Ishikawa (cell line): Measurements from ENCODE around the gene CCNL1.
A peak's percentile ranks its signal among the peaks of the same experiment; 100 is the strongest.

Experiments
- CEBPB ChIP-seq: IDR thresholded peaks from 2 replicates; pipeline ENCODE4 v1.6.1; 2012
- CREB1 ChIP-seq: IDR thresholded peaks from 2 replicates; pipeline ENCODE4 v1.6.1; 2012; ENCODE audit warnings: low read depth
- EGR1 ChIP-seq: IDR thresholded peaks from 2 replicates; pipeline ENCODE4 v1.6.1; 2012
- EP300 ChIP-seq: IDR thresholded peaks from 2 replicates; pipeline ENCODE4 v1.6.1; 2012; ENCODE audit warnings: borderline replicate concordance
- FOXM1 ChIP-seq: IDR thresholded peaks from 2 replicates; pipeline ENCODE4 v1.6.1; 2012; ENCODE audit warnings: low read depth, borderline replicate concordance
- NFIC ChIP-seq: IDR thresholded peaks from 2 replicates; pipeline ENCODE4 v1.6.1; 2012
- RAD21 ChIP-seq: IDR thresholded peaks from 2 replicates; pipeline ENCODE4 v1.6.1; 2012; ENCODE audit warnings: low read depth
- TAF1 ChIP-seq: IDR thresholded peaks from 2 replicates; pipeline ENCODE4 v1.6.1; 2012; ENCODE audit warnings: low read depth, mild to moderate bottlenecking
- TCF12 ChIP-seq: IDR thresholded peaks from 2 replicates; pipeline ENCODE4 v1.6.1; 2012; ENCODE audit warnings: low read depth
- TEAD4 ChIP-seq: IDR thresholded peaks from 2 replicates; pipeline ENCODE4 v1.6.1; 2012
- YY1 ChIP-seq: IDR thresholded peaks from 2 replicates; pipeline ENCODE4 v1.6.1; 2012; ENCODE audit warnings: low read depth
- ZBTB7A ChIP-seq: IDR thresholded peaks from 2 replicates; pipeline ENCODE4 v1.6.1; 2012; ENCODE audit warnings: low read depth
- TF ChIP-seq, protein P1 (sequence below): IDR thresholded peaks from 2 replicates; pipeline ENCODE4 v1.6.1; 2012
- TF ChIP-seq, protein P2 (sequence below): IDR thresholded peaks from 2 replicates; pipeline ENCODE4 v1.6.1; 2012
- TF ChIP-seq, protein P3 (sequence below): IDR thresholded peaks from 2 replicates; pipeline ENCODE4 v1.6.1; 2012; ENCODE audit warnings: low read depth, mild to moderate bottlenecking

Gene CCNL1

DNA sequence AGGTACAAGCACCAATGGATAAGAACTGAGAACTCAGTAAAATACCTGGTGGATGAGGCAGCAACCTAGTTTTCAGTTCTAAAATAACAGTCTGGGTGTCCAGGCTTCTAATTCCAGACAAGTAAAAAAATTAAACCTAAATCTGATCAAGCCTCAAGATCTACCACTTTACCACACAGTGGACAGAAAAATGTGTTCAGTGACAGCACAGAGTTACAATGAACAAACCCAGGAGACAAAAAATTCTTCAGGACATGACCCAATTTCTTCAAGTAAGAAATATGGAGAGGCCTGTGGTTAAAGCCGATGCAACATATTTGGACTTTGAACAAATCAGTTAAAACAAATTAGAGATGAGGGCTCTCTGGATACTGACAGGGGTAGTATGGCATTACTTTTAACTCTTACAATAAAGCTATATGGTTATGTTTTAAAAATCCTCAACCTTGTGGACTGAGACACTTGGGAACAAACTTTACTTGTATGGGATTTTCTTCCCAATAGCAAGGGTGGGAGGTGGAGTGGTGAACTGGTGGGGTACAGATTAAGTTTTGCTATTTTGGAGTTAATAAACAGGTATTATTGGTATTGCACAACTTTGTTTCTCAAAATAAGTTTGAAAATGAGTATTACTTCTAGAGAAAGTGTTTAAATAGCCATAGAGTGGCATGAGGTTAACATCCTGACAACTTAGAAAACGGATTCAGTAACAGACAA is 14.2 kb downstream of the CCNL1 start:
- TF ChIP-seq, protein P1, sequence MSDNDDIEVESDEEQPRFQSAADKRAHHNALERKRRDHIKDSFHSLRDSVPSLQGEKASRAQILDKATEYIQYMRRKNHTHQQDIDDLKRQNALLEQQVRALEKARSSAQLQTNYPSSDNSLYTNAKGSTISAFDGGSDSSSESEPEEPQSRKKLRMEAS, result no peak
- TF ChIP-seq CREB1, result no peak
- TF ChIP-seq, protein P2, sequence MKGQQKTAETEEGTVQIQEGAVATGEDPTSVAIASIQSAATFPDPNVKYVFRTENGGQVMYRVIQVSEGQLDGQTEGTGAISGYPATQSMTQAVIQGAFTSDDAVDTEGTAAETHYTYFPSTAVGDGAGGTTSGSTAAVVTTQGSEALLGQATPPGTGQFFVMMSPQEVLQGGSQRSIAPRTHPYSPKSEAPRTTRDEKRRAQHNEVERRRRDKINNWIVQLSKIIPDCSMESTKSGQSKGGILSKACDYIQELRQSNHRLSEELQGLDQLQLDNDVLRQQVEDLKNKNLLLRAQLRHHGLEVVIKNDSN, result no peak
- no peak for TF ChIP-seq EGR1
- no peak for TF ChIP-seq FOXM1
- TF ChIP-seq EP300, result no peak
- TF ChIP-seq NFIC, result no peak
- TF ChIP-seq RAD21, result no peak
- TF ChIP-seq YY1, result no peak
- TF ChIP-seq TAF1, result no peak
- no peak for TF ChIP-seq TEAD4
- no peak for TF ChIP-seq ZBTB7A
- TF ChIP-seq, protein P3, sequence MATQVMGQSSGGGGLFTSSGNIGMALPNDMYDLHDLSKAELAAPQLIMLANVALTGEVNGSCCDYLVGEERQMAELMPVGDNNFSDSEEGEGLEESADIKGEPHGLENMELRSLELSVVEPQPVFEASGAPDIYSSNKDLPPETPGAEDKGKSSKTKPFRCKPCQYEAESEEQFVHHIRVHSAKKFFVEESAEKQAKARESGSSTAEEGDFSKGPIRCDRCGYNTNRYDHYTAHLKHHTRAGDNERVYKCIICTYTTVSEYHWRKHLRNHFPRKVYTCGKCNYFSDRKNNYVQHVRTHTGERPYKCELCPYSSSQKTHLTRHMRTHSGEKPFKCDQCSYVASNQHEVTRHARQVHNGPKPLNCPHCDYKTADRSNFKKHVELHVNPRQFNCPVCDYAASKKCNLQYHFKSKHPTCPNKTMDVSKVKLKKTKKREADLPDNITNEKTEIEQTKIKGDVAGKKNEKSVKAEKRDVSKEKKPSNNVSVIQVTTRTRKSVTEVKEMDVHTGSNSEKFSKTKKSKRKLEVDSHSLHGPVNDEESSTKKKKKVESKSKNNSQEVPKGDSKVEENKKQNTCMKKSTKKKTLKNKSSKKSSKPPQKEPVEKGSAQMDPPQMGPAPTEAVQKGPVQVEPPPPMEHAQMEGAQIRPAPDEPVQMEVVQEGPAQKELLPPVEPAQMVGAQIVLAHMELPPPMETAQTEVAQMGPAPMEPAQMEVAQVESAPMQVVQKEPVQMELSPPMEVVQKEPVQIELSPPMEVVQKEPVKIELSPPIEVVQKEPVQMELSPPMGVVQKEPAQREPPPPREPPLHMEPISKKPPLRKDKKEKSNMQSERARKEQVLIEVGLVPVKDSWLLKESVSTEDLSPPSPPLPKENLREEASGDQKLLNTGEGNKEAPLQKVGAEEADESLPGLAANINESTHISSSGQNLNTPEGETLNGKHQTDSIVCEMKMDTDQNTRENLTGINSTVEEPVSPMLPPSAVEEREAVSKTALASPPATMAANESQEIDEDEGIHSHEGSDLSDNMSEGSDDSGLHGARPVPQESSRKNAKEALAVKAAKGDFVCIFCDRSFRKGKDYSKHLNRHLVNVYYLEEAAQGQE, result no peak

DNA sequence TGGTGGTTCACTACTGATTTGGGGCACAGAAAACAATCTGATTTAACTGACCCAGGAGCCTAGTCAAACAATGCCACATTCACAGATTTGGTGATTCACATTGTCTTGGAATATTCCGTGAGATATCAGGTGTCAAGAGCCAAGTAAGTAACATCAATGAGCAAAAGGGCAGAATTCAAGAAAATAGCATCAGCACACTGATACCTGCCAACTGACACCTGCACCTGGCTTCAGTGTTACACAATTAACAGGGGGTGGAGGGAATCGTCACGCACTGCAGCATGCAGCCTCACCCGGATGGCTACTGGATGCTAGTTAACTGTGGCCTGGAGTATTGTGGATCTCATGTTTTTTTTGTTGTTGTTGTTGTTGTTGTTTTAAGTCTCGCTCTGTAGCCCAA is 17.6 kb downstream of the CCNL1 start:
- TF ChIP-seq EP300, result peak; percentile 83
- TF ChIP-seq TCF12, result peak; percentile 91
- TF ChIP-seq NFIC, result no peak
- TF ChIP-seq, protein P3, result no peak
- peak; percentile 46; the same call in 1 of the 2 replicates for TF ChIP-seq TEAD4
- no peak for TF ChIP-seq RAD21
- TF ChIP-seq YY1, result peak; percentile 18; the same call in 1 of the 2 replicates
- no peak for TF ChIP-seq ZBTB7A
- no peak for TF ChIP-seq TAF1
- TF ChIP-seq, protein P1, result peak; percentile 67; the same call in 1 of the 2 replicates
- no peak for TF ChIP-seq EGR1
- peak; percentile 73 for TF ChIP-seq FOXM1
- peak; percentile 93 for TF ChIP-seq CEBPB
- TF ChIP-seq, protein P2, result no peak
- no peak for TF ChIP-seq CREB1

DNA sequence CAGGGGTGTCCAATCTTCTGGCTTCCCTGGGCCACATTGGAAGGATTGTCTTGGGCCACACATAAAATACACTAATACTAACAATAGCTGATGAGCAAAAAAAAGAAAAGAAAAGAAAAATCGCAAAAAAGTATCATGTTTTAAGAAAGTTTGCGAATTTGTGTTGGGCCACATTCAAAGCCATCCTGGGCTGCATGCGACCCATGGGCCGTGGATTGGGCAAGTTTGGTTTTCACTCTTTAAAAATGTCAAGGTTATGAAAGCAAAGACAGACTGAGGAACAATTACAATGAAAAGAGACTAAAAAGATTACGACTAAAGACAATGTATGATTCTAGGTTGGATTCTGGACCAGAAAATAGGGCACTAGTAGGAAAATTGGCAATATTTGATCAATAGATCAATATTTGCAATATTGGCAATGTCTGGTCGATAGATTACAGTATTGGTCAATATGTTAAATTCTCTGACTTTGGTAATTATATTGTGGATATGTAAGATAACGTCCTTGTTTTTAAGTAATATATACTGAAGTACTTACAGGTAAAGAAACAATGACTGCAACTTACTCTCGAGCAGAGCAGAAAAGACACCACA is 19.9 kb downstream of the CCNL1 start:
- no peak for TF ChIP-seq EP300
- no peak for TF ChIP-seq TAF1
- TF ChIP-seq TCF12, result no peak
- TF ChIP-seq TEAD4, result no peak
- no peak for TF ChIP-seq CREB1
- TF ChIP-seq, protein P3, result no peak
- TF ChIP-seq CEBPB, result no peak
- no peak for TF ChIP-seq YY1
- TF ChIP-seq RAD21, result no peak
- TF ChIP-seq, protein P2, result no peak
- no peak for TF ChIP-seq NFIC
- TF ChIP-seq, protein P1, result no peak
- TF ChIP-seq EGR1, result no peak
- no peak for TF ChIP-seq ZBTB7A
